Medulla oblongata (tissue), 1 donor: ENCODE results near the gene GPR108.

ENCODE experiments used
- DNase-seq: peaks from one replicate; pipeline ENCODE4 v3.0.0-alpha.2; 2015; ENCODE audit errors: extremely low spot score

The GPR108 gene

GRCh38 chr19:6707011-6707657 lies 30.2 kb downstream of the GPR108 start:
- DNase-seq: no peak

DNA sequence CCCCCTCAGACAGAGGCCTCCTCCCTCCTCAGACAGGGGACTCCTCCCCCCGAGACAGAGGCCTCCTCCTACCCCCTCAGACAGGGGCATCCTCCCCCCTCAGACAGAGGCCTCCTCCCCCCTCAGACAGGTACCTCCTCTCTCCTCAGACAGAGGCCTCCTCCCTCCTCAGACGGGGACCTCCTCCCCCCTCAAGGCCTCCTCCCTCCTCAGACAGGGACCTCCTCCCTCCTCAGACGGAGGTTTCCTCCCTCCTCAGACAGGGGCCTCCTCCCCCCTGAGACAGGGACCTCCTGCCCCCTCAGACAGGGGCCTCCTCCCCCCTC lies 30.8 kb downstream of the GPR108 start:
- DNase-seq: no peak

- DNase-seq: no peak
Observed at GRCh38 chr19:6705931-6706632, 31.3 kb downstream of the GPR108 start.

DNA sequence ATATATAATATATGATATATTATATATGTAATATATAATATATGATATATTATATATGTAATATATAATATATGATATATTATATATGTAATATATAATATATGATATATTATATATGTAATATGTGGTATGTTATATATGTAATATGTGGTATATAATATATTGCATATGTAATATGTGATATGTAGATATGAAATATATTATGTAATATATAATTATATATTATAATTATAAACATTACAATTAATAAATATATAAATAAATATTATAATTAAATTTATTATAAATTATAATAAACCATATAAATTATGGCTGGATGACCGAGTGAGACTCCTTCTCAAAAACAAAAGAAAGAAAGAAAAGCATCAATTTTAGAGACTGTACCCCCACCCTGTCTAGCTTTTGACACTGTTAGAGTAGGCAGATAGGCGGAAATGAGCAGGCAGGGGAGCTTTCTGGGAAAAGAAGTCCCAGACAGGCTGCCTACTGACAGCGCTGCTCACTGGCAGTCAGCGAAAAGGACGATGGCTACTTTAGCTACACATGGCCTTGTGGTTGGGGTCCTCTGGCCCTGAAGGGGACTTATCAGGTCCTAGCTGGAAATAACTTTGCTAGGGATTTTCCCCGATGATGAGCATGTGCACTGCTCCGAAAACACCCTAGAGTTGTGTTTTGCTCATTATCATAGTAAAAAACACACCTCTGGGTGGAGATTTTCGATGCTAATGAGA lies 36.6 kb downstream of the GPR108 start:
- no peak for DNase-seq

DNA sequence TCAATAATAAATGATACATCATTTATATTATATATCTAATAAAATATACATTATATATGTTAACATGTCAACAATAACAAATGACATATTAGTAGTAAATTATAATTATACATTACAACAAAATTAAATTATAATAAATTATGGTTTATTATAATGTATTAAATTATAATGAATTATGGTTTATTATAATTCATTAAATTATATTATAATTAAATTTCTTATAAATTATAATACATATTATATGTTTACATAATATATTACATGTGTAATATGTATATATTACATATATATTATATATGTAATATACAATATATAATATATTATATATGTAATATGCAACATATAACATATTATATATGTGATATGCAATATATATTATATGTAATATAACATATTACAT lies 37.4 kb downstream of the GPR108 start:
- no peak for DNase-seq

- DNase-seq: no peak
Observed at GRCh38 chr19:6697291-6697690, 40.1 kb downstream of the GPR108 start.

- DNase-seq: no peak
Observed at GRCh38 chr19:6696239-6696820, 41.0 kb downstream of the GPR108 start.

DNA sequence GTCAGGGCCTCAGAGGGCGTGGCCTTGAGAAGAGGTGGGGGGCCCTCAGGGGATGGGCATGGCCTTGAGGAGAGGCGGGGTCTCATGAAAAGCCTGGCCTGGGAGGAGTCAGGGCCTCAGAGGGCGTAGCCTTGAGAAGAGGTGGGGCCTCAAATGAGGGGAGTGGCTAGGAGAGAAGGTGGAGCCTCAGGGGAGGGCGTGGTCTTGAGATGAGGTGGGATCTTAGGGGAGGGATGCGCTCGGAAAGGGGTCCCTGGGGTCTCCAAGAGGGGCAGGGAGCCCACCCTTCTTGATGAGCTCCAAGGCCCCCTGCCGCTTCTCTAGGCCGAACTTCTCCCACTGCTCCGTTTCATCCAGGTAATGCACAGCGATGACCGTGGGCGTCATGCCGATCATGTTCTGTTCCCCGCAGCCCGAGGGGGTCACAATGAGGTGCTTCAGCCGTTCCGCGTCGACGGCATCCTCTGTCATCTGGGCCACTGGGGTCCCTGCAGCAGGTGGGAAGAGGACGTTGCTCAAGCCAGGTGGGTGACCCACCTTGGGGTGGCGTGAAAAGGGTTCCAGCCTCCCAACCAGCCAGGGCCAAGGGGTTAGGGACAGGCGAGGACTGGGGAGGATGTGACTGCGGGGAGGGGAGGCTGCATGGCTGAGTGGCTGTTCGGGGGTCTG lies 43.1 kb downstream of the GPR108 start:
- DNase-seq: no peak

DNA sequence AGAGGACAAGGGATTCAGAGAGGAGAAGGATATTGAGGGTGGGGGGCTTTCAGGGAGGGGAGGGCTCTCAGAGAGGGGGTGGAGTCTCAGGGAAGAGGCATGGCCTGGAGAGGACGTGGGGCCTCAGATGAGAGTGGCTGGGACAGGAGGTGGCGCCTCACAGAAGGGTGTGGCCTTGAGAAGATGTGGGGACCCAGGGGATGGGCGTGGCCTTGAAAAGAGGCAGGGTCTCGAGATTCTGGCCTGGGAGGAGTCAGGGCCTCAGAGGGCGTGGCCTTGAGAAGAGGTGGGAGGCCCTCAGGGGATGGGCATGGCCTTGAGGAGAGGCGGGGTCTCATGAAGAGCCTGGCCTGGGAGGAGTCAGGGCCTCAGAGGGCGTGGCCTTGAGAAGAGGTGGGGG lies 43.7 kb downstream of the GPR108 start:
- DNase-seq: no peak

GRCh38 chr19:6693056-6693471 lies 44.3 kb downstream of the GPR108 start:
- DNase-seq: no peak

GRCh38 chr19:6692027-6692426 lies 45.4 kb downstream of the GPR108 start:
- no peak for DNase-seq

DNA sequence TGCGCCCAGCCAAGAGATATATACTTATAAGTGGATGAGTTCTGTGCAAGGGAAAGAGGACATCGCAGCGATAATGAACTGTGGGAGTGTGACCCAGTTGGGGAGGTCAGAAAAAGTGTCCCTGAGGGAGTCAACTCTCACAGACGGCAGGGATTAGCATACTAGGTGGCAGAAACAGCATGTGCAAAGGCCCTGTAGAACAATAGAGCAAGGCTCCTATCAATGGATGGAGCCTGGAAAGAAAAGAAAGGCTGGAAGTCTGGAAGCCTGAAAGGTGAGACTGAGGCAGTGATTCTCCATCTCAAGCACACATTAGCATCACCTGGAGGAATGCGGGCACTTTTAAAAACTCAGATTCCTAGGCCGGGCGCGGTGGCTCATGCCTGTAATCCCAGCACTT lies 46.0 kb downstream of the GPR108 start:
- DNase-seq: no peak

DNA sequence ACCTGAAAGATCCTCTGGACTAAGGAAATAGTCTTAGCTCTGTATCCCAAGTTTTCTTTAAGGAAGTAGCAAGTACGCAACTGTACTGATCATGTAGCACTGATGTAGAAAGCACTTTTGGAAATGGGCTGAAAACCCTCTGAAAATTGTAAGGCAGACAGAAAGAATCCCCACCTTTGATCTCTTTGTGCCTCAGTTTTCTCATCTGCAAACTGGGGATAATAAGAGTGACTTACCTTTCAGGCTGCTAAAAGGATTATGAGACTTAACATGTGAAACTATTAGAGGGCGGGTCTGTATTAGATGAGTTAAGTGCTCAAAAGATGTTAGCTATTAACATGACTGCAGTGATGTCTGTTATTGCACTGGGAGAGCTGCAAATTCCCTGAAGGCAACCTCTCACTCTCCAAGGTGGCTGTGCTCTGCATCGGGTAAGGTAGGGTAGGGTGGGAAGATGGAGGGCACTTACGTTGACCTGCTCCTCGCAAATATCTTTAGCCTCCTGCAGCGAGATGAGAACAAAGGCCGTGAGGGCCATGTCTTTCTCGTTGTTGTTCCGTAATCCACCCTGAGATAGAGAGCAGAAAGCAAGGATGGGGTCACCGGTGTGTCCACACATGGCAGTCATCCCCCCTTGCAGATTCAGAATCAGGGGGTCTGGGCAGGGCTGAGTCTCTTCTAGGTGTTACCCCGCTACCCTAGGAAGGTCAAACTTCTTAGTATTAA lies 47.1 kb downstream of the GPR108 start:
- DNase-seq: no peak

- DNase-seq: no peak
Observed at GRCh38 chr19:6687114-6687513, 50.3 kb downstream of the GPR108 start.

DNA sequence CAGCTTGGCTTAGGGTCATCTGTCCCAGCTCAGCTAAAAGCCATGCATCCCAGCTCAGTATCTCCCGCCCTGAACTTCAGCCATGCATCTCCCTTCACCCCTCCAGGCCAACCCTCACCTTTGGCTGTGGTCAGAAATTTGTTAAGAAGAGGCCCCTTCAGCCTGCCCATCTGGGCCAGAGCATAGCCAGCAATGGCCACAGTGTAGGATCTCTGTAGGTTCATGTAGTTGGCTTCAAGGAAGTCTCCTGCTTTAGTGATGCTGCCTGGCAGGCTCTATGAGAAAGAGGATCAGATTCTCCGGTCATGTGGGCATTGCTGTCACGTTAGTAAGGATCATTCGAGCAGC lies 50.8 kb downstream of the GPR108 start:
- DNase-seq: no peak

DNA sequence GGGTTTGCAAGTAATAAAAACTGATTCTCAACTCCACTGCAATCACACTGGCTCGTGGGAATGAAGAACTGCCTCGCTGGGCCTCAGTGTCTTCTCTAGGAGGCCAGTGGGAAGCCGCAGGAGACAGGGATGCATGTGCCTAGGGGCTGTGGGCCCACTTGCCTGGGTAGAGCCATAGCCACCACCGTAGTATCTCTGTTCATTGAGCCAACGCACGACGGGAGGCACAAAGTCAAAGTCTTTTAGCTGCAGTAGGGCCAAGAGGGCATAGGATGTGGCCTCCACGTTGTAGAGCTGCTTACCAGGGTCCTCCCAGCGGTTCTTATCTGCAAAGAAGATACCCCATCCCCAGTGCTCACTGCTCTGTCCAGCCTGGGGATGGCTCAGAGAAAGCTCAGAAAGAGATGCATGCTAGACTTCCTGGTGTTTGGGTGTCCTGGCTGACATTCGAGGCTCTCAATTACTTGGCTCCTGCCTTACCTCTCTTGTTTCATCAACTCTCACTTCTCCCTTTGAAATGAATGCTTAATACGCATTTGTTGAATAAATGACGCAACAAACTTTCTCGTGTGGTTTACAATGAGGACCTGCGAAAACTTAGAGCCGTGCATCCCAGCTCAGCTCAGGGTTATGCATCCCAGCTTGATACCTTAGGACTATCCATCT lies 51.3 kb downstream of the GPR108 start:
- no peak for DNase-seq

GRCh38 chr19:6685482-6685881 lies 51.9 kb downstream of the GPR108 start:
- DNase-seq: no peak

DNA sequence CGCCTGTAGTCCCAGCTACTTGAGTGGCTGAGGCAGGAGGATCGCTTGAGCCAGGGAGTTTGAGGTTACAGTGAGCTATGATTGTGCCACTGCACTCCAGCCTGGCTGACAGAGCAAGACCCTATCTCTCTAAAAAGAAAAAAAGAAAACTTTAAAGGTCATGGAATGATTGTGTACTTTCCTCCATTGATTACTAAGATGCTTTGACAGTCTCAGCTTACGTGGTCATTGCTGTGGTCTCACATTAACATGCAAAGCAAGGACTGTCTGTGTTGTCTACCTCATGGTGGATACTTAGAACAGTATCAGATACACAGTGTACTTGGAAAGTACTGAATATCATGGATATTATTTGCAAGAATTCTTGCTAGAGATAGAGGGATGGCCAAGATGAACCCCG lies 53.4 kb downstream of the GPR108 start:
- DNase-seq: no peak

- no peak for DNase-seq
Observed at GRCh38 chr19:6682607-6683128, 54.7 kb downstream of the GPR108 start.

- no peak for DNase-seq
Observed at GRCh38 chr19:6680141-6680540, 57.2 kb downstream of the GPR108 start.
